Measurements from ENCODE around the gene ARHGEF25.
"Not testable (repeated sequence)": the region's sequence is repeated elsewhere in the genome, so short reads cannot be mapped to it uniquely, and the experiment has no call there.

Gene ARHGEF25

GRCh38 chr12:57655541-57656240 is 44.5 kb downstream of the ARHGEF25 start:
- no peak for TF ChIP-seq JUND (IDR thresholded peaks at IDR 0.05; ENCODE audit: low read depth)
- no peak for DNase-seq (ENCODE audit: low read depth in 1 of 2, low spot score in 1 of 2)
- in situ Hi-C loops (cut with HindIII; ENCODE audit: low pct_unique_long_range_greater_than_20kb, low sequenced_read_pairs) = no loop called here

- in situ Hi-C loops (cut with HindIII; ENCODE audit: low pct_unique_long_range_greater_than_20kb, low sequenced_read_pairs); DNase-seq (ENCODE audit: low read depth in 1 of 2, low spot score in 1 of 2): not testable (repeated sequence)
These were observed 45.2 kb downstream of the ARHGEF25 start for GRCh38 chr12:57656408-57656807.

GRCh38 chr12:57657744-57658143 is 46.5 kb downstream of the ARHGEF25 start:
- in situ Hi-C loops (cut with HindIII; ENCODE audit: low pct_unique_long_range_greater_than_20kb, low sequenced_read_pairs) = no loop called here
- no peak for TF ChIP-seq JUND (IDR thresholded peaks at IDR 0.05; ENCODE audit: low read depth)
- DNase-seq (ENCODE audit: low read depth in 1 of 2, low spot score in 1 of 2) = peak in 1 of 2 experiments; percentile 58

GRCh38 chr12:57658890-57659289 is 47.7 kb downstream of the ARHGEF25 start:
- DNase-seq (ENCODE audit: low read depth in 1 of 2, low spot score in 1 of 2) = no peak
- in situ Hi-C loops (cut with HindIII; ENCODE audit: low pct_unique_long_range_greater_than_20kb, low sequenced_read_pairs) = no loop called here
- no peak for TF ChIP-seq JUND (IDR thresholded peaks at IDR 0.05; ENCODE audit: low read depth)

- in situ Hi-C loops (cut with HindIII; ENCODE audit: low pct_unique_long_range_greater_than_20kb, low sequenced_read_pairs) = no loop called here
- DNase-seq (ENCODE audit: low read depth in 1 of 2, low spot score in 1 of 2) = no peak
- no peak for TF ChIP-seq JUND (IDR thresholded peaks at IDR 0.05; ENCODE audit: low read depth)
These were observed 50.1 kb downstream of the ARHGEF25 start for GRCh38 chr12:57661376-57661775.

GRCh38 chr12:57665066-57665820 is 54.0 kb downstream of the ARHGEF25 start:
- DNase-seq (ENCODE audit: low read depth in 1 of 2, low spot score in 1 of 2); in situ Hi-C loops (cut with HindIII; ENCODE audit: low pct_unique_long_range_greater_than_20kb, low sequenced_read_pairs): not testable (repeated sequence)

All from T47D (cell line).